ENCODE data around the gene OLFML2A. TPM values are rescaled to one million over a fixed set of nuclear protein-coding genes. Genes with fewer than 3 reads are reported as not detected.

Gene OLFML2A
- total RNA-seq, 1 donor, result 13.7 TPM

DNA sequence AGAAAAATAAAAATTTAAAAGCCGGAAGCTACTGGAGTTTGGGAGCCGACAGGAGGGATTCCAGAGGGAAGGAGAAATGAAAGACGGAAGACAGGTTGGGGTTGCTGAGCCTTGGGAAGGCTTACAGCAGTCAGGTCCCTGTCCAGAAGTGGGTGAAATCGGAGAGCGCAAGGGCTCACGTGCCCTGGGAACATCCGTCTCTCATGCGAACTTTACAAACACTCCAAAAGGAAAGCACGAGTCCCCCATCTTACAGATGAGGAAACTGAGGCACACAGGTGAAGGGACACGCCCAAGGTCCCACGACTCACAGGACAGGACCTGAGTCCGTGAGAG is 347 bp upstream of the OLFML2A start:
- DNase-seq (ENCODE audit: low read depth), result no peak
- TF ChIP-seq, protein P1, sequence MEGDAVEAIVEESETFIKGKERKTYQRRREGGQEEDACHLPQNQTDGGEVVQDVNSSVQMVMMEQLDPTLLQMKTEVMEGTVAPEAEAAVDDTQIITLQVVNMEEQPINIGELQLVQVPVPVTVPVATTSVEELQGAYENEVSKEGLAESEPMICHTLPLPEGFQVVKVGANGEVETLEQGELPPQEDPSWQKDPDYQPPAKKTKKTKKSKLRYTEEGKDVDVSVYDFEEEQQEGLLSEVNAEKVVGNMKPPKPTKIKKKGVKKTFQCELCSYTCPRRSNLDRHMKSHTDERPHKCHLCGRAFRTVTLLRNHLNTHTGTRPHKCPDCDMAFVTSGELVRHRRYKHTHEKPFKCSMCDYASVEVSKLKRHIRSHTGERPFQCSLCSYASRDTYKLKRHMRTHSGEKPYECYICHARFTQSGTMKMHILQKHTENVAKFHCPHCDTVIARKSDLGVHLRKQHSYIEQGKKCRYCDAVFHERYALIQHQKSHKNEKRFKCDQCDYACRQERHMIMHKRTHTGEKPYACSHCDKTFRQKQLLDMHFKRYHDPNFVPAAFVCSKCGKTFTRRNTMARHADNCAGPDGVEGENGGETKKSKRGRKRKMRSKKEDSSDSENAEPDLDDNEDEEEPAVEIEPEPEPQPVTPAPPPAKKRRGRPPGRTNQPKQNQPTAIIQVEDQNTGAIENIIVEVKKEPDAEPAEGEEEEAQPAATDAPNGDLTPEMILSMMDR (IDR thresholded peaks at IDR 0.05; ENCODE audit: insufficient read depth, low read length), result no peak
- H3K4me3 ChIP-seq (ENCODE audit: low read depth, low read length), result peak overlapping the region; percentile 53

DNA sequence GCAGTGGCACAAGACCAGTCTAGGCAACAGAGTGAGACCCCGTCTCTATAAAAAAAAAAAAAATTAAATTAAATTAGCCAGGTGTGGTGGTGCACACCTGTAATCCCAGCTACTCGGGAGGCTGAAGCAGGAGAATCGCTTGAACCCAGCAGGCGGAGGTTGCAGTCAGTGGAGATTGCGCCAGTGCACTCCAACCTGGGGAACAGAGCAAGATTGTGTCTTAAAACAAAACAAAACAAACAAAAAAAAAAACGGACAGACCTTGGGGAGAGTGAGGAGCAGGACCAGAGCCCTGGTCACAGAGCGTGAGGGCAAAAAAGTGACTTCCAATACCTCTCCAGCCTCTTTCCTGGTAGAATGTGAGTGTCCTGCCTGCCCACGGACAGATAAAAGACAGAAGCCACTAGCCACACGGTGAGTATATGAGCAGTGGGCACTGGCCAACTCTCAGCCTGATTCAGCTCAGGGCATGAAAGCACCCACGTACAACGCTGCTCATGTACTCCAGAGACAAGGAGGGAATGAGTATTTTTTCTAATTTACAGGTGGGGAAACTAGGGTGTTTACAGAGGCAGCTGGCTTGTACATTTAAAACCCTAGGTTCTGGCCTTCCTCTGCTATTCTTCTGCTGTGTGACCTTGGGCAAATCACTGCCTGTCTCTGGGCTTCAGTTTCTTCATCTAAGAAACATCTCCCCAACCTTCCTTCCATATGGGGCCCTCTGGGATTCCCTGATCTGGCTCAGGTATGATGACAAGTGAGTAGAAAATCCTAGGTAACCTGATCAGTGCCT is 1.8 kb downstream of the OLFML2A start:
- H3K4me3 ChIP-seq (ENCODE audit: low read depth, low read length), result no peak overlapping the region

DNA sequence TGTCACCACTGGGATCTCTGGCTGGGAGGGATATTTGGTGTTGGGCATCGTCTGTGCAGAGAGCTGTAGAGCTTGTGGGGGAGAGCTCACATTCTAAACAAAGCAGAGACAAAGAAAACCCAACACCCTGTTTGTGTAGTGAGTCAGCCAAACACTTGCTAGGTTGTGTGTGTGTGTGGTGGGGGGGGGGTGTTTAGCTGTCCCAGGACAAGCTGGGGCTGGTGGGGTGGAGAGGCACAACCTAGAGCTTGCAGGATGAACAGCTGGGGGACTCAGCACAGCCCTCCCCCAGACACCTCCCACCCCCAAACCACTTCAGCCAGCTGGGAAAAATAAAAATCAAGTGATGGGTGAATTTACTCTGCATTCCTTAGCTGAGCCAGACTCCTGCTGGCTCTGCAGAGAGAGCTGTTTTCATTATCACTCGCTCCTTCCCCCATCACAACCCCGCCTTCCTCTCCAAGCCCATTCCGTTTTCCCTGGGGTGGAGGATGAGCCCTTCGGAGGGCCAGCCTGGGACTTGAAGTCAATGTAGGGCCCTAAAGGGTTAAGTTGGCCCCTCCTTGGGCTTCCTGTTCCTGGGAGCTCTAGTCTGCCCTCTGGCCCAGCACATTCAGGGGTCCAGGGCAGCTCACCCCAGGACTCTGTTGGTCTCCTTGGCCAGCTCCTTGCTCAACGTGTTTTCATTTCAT is 2.6 kb downstream of the OLFML2A start:
- TF ChIP-seq, protein P1 (IDR thresholded peaks at IDR 0.05; ENCODE audit: insufficient read depth, low read length), result no peak
- DNase-seq (ENCODE audit: low read depth), result peak; percentile 82
- no peak overlapping the region for H3K4me3 ChIP-seq (ENCODE audit: low read depth, low read length)

More for the DNA sequence above, 1.8 kb downstream of the OLFML2A start:
- TF ChIP-seq, protein P1 (IDR thresholded peaks at IDR 0.05; ENCODE audit: insufficient read depth, low read length), result no peak
- no peak for DNase-seq (ENCODE audit: low read depth)

DNA sequence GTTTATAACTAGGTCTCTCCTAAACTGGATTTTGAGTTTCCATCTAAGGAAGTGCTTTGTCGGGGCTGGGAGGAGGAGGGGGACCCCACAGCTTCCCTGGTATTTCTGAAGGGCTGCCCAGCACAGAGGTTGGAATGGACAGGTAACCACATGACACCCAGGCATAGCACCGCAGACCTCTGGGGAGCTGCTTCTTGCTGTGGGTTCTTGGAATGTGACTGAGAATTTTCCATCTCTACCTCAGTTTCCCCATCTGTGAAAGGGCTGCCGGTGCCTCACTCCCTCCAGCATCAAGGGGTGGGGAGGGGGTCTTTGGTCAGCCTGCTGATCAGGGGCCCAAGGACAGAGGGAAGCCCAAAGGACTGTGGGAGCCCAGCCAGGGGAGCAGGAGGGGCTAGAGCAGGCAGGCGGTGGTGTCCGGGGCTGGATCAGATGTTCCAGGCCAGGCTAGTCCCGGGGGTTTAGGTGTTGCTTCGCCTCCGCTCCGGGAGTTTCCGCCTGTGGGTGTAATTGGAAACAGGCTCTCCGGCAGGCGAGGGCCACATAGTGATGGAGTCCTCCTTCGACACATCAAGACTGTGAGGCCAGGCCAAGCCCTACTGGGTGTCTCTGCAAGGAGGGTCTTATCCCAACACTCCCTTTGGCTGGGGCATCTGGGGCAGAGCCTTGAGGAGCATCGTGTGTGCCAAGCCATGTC is 3.3 kb downstream of the OLFML2A start:
- TF ChIP-seq, protein P1 (IDR thresholded peaks at IDR 0.05; ENCODE audit: insufficient read depth, low read length), result no peak
- DNase-seq (ENCODE audit: low read depth), result no peak
- no peak overlapping the region for H3K4me3 ChIP-seq (ENCODE audit: low read depth, low read length)

DNA sequence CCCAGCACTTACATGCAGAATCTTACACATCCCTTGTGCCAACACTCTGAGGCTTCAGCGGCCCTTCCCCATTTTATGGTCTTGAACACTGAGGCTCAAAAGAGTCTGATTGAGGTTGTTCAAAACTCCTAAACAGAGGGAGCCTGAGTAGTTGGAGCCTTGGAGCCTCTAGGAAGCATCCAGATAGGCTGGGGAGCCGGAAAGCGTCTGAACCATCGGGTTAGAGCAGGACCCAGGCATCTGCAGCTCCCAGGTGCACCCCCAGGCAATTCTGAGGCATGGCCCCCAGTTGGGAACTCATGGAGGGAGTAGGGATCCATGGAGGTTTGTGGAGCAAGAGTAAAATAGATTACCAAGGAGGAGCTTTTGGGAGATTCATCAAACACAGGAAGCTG is 3.8 kb downstream of the OLFML2A start:
- TF ChIP-seq, protein P1 (IDR thresholded peaks at IDR 0.05; ENCODE audit: insufficient read depth, low read length), result no peak
- no peak for DNase-seq (ENCODE audit: low read depth)
- H3K4me3 ChIP-seq (ENCODE audit: low read depth, low read length), result no peak overlapping the region

DNA sequence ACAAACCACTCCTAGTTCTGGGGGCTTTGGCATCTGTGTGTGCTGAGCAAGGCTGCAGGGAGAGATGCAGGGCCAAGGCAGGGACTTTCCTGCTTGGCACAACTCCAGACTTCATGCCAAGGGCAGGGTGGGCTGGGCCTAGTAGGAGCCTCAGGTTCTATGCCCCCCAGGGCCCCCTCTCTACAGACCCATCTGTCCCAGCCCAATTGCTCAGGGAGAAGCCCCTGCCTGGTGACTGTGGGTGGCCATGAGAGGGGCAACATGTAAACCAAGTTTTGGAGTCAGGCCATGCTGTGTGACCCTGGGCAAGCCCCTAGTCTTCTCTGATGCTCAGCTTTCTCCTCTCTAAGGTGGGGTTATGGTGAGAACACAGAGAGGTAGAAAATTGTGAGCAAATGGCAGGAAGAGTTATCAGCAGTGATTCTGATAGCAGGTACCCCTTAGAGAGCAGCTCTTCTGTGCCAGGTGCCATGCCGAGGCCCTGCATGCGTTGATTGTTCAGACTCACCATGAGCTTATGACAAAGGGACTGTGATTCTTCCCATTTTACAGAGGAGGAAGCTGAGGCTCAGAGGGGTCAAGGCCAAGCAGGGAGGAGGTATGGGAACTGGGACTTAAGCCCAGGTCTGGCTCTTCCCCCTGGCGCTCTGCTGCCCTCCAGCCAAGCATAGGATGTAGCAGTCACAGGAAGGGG is 5.2 kb downstream of the OLFML2A start:
- no peak overlapping the region for H3K4me3 ChIP-seq (ENCODE audit: low read depth, low read length)
- TF ChIP-seq, protein P1 (IDR thresholded peaks at IDR 0.05; ENCODE audit: insufficient read depth, low read length), result no peak
- DNase-seq (ENCODE audit: low read depth), result no peak

Data from fibroblast of the aortic adventitia (primary cell).